ENCODE measurements around the gene PJA1.

The PJA1 gene, protein sequence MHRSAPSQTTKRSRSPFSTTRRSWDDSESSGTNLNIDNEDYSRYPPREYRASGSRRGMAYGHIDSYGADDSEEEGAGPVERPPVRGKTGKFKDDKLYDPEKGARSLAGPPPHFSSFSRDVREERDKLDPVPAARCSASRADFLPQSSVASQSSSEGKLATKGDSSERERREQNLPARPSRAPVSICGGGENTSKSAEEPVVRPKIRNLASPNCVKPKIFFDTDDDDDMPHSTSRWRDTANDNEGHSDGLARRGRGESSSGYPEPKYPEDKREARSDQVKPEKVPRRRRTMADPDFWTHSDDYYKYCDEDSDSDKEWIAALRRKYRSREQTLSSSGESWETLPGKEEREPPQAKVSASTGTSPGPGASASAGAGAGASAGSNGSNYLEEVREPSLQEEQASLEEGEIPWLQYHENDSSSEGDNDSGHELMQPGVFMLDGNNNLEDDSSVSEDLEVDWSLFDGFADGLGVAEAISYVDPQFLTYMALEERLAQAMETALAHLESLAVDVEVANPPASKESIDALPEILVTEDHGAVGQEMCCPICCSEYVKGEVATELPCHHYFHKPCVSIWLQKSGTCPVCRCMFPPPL

DNA sequence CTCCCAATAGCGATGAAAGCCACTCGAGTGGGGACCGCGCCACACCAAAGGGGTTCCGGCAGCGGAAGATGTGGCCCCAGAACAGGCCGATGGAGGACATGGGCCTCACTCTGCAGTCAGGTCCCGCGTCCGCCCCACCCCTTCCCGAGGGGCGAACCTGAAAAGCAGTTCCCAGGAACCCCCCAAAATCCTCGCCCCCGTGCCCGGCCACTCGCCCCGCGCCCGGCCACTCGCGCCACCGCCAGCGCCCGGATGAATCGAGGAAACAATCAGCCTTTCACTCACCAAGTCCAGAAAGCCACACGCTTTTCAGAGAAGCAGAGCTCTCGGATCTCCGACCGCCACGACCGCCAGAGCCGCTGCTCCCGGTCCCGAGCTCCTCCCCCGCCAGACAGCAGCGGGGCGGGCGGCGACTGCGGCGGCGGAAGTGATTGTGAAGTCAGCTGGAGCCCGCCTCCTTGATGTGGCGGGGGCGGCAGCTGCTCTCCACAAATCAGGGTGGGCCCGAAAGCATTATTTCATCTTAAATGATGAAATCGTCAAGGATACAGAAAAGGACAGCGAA, at the start of gene PJA1:
Gene PJA1, minus strand, starts transcription at position 367 of the 565 bp plus-strand sequence. CDS start 2,380 bp downstream, outside the sequence.
- peak; percentile 57 to 60 for DNase-seq
- TF ChIP-seq GATA1 (IDR thresholded peaks at IDR 0.05; ENCODE audit: low read depth, low read length) (no peak), POLR2A (IDR thresholded peaks at IDR 0.05; ENCODE audit: low read length) (no peak)

DNA sequence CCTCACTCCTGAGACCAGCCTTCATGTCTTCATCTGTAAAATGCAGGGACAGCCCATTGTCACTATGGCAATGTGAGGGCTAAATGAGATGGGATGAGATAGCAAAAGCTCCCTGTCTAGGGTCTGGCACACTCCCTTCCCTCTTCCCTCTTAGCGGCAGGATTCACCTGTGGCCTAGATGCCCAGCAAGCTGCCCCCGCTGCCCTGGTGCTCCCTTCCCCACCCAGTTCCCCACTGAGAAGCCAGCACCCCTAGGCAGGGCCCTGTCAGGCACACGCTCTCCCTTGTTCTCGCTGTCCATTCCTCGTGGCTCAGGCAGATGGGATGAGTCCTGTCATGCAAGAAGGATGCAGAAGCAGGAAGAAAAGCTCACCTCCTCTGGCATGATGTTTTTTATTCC, 49.2 kb upstream of the PJA1 start:
- no peak for DNase-seq
- TF ChIP-seq GATA1 (IDR thresholded peaks at IDR 0.05; ENCODE audit: low read depth, low read length) (no peak), POLR2A (IDR thresholded peaks at IDR 0.05; ENCODE audit: low read length) (no peak)

DNA sequence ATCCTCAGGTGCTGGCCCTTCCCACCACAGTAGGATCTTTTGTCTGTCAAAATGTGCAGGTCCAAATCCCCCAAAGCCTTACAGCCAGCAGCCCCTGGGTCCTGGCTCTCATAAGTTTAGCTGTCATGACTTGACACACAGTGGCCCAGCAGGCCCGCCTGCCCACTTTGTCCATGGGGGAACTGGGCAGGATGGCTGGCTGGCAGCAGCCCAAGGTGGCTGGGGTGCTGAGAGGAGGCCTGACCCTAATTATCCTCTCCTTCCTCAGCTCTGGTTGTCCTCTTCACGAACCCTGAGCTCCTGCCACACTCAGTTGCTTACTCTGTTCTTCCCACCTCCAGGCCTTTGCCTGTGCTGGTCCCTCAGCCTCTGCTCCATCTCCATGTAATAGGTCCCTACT, 46.4 kb upstream of the PJA1 start:
- no peak for DNase-seq
- TF ChIP-seq POLR2A (IDR thresholded peaks at IDR 0.05; ENCODE audit: low read length): no peak
- TF ChIP-seq GATA1 (IDR thresholded peaks at IDR 0.05; ENCODE audit: low read depth, low read length): no peak

DNA sequence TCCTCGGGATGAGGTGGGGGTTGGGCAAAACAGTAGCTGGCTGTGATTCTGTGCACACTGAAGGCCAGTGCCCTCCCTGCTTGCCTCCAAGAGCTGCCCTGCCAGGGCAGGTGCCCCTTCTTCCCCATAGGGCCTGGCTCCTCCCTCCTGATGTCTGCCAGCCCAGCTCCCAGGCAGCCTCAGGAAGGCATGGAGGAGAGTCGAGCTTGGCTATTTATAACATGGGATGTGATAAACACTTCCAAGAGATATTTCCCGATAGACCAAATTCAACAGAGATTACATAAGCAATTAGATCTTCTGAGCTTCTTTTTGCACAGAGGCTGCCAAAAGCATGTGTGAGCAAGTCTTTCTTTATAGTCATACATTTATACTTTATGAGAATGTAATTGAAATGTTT, 45.3 kb upstream of the PJA1 start:
- no peak for DNase-seq
- TF ChIP-seq POLR2A (IDR thresholded peaks at IDR 0.05; ENCODE audit: low read length) (no peak), GATA1 (IDR thresholded peaks at IDR 0.05; ENCODE audit: low read depth, low read length) (no peak)

DNA sequence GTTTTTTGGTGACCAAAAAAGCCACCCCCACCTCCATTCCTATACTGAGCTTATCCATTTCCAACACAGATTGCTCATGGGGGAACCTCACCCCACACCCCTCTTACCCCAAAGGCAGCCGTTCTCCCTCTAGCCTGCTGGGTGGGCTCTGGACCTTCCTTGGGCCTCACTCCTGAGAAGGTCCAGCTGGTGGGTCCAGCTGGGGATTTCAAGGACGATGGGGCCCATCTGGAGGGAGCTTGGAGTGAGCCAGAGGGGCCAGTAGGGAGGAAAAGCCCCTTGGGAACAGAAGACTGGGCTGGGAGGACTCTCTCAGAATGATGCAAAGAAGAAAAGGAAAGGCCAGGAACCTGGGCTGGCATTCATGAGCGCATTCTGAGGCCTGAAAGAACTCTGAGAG, 42.0 kb upstream of the PJA1 start:
- TF ChIP-seq POLR2A (IDR thresholded peaks at IDR 0.05; ENCODE audit: low read length) (no peak), GATA1 (IDR thresholded peaks at IDR 0.05; ENCODE audit: low read depth, low read length) (no peak)

DNA sequence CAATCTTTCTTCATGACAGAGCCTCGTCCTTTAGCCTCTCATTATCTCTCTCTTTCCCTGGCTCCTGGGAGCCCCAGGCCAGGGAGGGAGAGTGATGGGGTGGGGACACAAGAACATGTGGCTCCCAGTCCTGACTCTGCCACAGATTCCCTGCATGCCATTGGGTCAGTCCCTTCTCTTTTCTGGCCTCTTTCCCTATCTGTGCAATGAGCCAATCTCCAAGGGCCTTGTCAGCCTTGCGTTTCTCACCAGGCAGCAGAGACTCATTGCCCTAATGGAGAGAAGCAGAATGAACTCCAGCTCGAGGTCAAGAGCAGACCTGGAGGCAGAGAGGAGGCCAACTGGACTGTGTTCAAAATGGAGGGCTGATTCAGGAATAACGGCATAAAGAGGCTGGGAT, 38.4 kb upstream of the PJA1 start:
- TF ChIP-seq POLR2A (IDR thresholded peaks at IDR 0.05; ENCODE audit: low read length) (no peak), GATA1 (IDR thresholded peaks at IDR 0.05; ENCODE audit: low read depth, low read length) (no peak)
- no peak for DNase-seq

More for the DNA sequence above, 42.0 kb upstream of the PJA1 start:
- no peak for DNase-seq

DNA sequence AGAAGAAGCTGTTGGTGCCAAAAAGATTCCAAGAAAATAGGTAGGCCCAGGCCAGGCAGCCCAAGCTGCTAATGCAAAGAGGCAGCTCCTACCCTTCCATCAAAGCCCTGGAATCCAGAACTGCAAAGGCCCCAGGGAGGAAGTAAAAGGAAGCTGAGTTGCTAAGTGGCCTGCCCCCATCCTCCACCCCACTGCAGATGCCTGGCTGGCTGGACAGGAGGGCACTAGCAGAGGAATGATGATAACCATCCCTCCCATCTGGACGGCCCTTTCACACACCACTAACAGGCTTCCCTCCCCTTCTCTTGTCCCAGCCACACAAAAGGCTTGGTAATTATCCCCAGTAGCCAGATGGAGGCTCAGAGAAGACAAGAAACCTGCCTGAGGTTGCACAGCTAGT, 32.4 kb upstream of the PJA1 start:
- TF ChIP-seq POLR2A (IDR thresholded peaks at IDR 0.05; ENCODE audit: low read length) (no peak), GATA1 (IDR thresholded peaks at IDR 0.05; ENCODE audit: low read depth, low read length) (no peak)

DNA sequence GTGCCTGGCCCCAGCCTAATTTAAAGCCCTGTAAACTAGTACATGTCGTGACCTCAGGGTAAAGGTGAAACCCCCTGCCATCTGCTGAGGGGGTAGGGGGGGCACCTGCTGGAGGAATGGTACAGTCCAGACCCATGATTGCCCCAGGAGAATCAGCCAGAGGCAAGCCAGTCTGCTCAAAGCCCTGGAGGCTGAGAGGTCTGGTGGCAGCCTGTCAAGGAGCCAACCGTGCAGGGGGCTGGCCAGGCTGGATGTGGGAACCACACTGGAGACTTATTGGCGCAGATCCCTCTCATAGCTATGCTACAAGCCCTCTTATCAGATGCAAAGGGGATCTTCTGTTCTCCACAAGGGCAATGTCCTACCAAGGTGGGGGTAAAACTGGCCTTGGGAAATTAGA, 31.4 kb upstream of the PJA1 start:
- TF ChIP-seq GATA1 (IDR thresholded peaks at IDR 0.05; ENCODE audit: low read depth, low read length): no peak
- TF ChIP-seq POLR2A (IDR thresholded peaks at IDR 0.05; ENCODE audit: low read length): no peak
- DNase-seq: no peak

More for the DNA sequence above, 32.4 kb upstream of the PJA1 start:
- no peak for DNase-seq

DNA sequence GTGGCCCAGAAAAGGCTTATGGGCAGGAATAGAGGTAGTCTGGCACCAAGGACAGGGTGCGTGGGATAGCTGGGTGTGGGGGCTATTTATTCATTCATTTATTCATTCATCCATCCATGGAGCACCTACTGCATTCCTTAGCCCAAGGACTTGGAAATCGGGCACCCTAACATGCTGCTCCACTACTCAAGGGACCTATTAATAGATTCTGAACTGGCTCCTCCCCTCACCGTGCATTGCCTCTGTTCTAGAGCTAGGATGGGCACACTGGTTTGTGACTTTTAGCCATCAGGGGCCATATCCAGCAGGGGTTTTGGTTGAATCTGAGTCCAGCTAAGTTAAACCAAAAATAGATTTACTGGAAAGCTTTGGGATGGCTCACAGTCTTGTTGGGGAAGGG, 30.6 kb upstream of the PJA1 start:
- no peak for TF ChIP-seq GATA1 (IDR thresholded peaks at IDR 0.05; ENCODE audit: low read depth, low read length)
- no peak for DNase-seq

DNA sequence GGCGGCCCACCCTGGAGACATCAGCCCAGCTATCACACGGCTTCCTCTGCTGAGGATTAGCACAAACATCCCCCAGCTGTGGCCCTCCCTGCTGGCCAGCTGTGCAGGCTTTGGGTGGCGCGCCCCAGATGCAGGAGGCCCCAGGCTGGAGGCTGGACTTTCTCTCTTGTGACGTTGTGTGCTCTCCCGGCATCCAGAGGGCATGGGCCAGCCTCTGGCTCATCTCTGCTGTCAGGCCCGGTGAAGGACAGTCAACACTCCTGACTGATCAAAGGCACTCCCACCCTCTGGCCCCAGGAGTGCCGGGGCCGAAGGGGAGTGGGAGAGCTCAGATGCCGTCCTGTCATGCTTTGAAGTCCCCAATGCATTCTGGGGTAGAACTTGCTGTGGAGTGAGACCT, 29.9 kb upstream of the PJA1 start:
- DNase-seq: no peak
- TF ChIP-seq GATA1 (IDR thresholded peaks at IDR 0.05; ENCODE audit: low read depth, low read length) (no peak), POLR2A (IDR thresholded peaks at IDR 0.05; ENCODE audit: low read length) (no peak)

DNA sequence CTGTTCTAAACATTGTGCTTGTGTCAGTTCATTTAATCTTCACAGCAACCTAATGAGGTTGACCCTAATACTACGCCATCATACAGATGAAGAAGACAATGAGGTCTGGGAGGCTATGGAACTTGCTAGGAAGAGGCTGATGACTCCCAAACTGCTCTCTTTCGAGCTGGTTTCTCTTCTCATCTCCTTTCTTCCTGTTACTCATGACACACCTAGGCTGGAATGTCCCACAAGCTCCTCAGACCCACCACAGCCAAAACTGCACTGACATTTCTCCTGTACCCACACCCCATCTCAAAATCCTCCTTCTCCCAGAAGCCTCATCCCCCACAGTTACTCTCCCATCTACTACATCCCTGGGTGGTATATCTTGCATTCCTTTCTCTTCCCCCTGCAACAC, 27.4 kb upstream of the PJA1 start:
- TF ChIP-seq GATA1 (IDR thresholded peaks at IDR 0.05; ENCODE audit: low read depth, low read length) (no peak), POLR2A (IDR thresholded peaks at IDR 0.05; ENCODE audit: low read length) (no peak)
- no peak for DNase-seq

DNA sequence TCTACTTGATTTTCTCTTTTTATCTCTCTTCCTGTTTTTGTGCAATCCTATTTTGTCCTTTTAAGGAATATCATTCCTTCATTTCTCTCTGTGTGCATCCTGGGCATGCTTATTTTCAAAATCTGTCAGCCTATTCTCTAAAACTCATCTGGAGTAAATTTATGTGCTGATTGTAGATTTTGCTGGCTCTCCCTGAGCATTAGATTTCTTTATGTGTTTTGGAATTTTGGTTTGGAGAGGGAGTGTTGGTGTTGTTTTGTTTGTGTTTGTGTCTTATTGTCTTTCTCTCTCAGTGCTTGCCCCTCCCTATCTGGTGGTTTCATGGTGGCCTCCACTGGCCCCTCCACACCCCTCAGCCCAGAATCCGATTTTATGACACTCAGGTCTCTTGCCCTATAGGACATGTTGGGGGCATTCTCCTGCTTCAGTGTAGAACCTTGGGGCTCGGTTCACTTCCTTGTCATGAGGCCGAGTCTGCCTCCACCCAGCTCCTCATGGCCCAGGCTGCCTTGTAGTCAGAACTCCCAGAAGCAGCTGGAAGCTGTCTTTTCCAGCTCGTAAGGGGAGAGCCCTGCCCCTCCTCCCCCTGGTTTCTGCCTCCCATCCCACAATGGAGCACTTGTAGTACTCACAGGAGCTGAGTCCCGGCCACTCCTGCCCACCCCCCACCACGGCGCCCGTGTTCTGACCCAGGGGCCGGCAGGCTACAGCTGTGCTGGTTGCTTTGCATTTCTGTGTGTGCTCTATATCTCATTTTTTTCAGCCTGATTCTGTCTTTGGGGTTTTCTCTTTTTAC, 24.5 kb upstream of the PJA1 start:
- DNase-seq: no peak
- TF ChIP-seq GATA1 (IDR thresholded peaks at IDR 0.05; ENCODE audit: low read depth, low read length): no peak
- no peak for TF ChIP-seq POLR2A (IDR thresholded peaks at IDR 0.05; ENCODE audit: low read length)

DNA sequence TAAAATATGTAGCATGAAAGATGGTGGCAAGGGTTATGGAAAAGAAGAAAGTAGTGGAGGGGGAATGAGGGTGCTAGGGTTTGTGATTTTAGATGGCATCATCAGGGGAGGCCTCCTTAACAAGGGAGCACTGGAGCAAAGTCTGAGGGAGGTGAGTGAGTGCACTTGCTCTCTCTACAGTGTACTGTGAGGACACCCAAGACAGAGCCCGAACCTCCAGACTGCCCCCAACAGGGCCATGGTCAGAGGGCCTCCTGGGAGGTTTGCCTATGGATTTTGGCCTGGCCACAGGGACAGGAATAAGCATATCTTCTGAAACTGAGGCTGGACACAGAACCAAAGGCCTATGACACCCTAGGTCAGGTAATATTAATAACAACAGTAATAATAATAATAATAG, 21.4 kb upstream of the PJA1 start:
- TF ChIP-seq GATA1 (IDR thresholded peaks at IDR 0.05; ENCODE audit: low read depth, low read length): no peak
- TF ChIP-seq POLR2A (IDR thresholded peaks at IDR 0.05; ENCODE audit: low read length): no peak
- no peak for DNase-seq

DNA sequence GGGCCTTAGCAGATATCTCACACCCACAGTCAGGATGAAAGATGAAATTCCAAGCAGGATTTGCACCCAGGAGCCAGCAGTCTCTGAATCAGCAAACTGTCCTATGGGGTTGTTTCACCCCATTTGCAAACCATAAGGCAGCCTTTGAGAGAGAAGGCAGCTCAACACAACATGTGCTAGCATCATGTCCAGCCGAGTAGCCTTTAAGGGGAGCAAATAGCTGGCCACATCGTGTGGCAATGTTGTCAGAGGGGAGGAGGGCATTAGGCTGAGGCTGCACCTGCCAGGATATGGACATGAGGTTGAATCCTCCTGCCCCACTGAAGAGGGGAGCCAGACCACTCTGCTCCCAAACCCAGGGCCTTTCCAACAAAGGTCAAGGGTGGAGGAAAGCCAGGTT, 20.6 kb upstream of the PJA1 start:
- no peak for DNase-seq
- no peak for TF ChIP-seq GATA1 (IDR thresholded peaks at IDR 0.05; ENCODE audit: low read depth, low read length)
- no peak for TF ChIP-seq POLR2A (IDR thresholded peaks at IDR 0.05; ENCODE audit: low read length)
